RWPE1 (cell line): ENCODE measurements around the gene TCP1.

Source experiments
- CTCF ChIA-PET: fragments of 350-600 bp; sonication (Branson Sonifier 250); formaldehyde crosslinking; extraction: SDS; loops from one replicate; lab custom pipeline; 2021; lab: Yijun Ruan, JAX
- POLR2A ChIA-PET: fragments of 400-600 bp; formaldehyde crosslinking; extraction: SDS; loops from one replicate; lab custom pipeline; 2020; ENCODE audit warnings: antibody characterized with exemption; ENCODE audit not compliant: low non-redundant PET; lab: Yijun Ruan, JAX
- DNase-seq: peaks from one replicate; pipeline ENCODE4 v3.0.0; 2012; ENCODE audit warnings: low spot score
- H3K27ac ChIP-seq: fragments of 450-650 bp; 2 replicates; pipeline ENCODE4 v1.5.1; 2017
- CTCF ChIP-seq: fragments of 450-650 bp; conservative IDR thresholded peaks from 2 replicates; pipeline ENCODE4 v1.5.1; 2017; ENCODE audit warnings: low read depth, mild to moderate bottlenecking

TCP1 gene

GRCh38 chr6:159807150-159807858 lies 17.9 kb upstream of the TCP1 start:
- ChIA-PET POLR2A (interaction anchor here (0.5 kb wide), 1 partner anchor 372 kb away, joined by 6 read pairs; no protein-coding TSS in a partner anchor), CTCF (no interaction called here)
- TF ChIP-seq CTCF, result no peak
- no peak overlapping the region for H3K27ac ChIP-seq
- peak; percentile 46 for DNase-seq

GRCh38 chr6:159806021-159806458 lies 16.6 kb upstream of the TCP1 start:
- CTCF ChIA-PET, result interaction anchor here (0.7 to 0.9 kb wide), 2 partner anchors 47 to 110 kb away, joined by 3 to 4 read pairs; no protein-coding TSS in a partner anchor

GRCh38 chr6:159805440-159806020 lies 16.1 kb upstream of the TCP1 start:
- no peak overlapping the region for H3K27ac ChIP-seq
- no peak for DNase-seq
- CTCF ChIA-PET, result no interaction called here
- TF ChIP-seq CTCF, result no peak
- POLR2A ChIA-PET, result no interaction called here

More at GRCh38 chr6:159806021-159806458, 16.6 kb upstream of the TCP1 start:
- DNase-seq, result no peak
- POLR2A ChIA-PET, result interaction anchor here (0.6 kb wide), 1 partner anchor 61 kb away, joined by 7 read pairs; no protein-coding TSS in a partner anchor
- no peak for TF ChIP-seq CTCF
- no peak overlapping the region for H3K27ac ChIP-seq

GRCh38 chr6:159804504-159804903 lies 15.1 kb upstream of the TCP1 start:
- H3K27ac ChIP-seq, result no peak overlapping the region
- no peak for TF ChIP-seq CTCF
- DNase-seq, result no peak
- ChIA-PET CTCF (no interaction called here), POLR2A (no interaction called here)

GRCh38 chr6:159801935-159802334 lies 12.5 kb upstream of the TCP1 start:
- DNase-seq, result no peak
- POLR2A ChIA-PET, result interaction anchor here (1.0 kb wide), 1 partner anchor 12 kb away, joined by 3 read pairs; no protein-coding TSS in a partner anchor
- no peak for TF ChIP-seq CTCF
- H3K27ac ChIP-seq, result peak overlapping the region; percentile 11; the same call in 1 of the 2 replicates
- CTCF ChIA-PET, result no interaction called here

GRCh38 chr6:159800141-159800865 lies 10.9 kb upstream of the TCP1 start, which contains the start of gene PNLDC1:
Gene PNLDC1, plus strand, starts transcription at chr6:159800276. Its CDS starts 32 bp downstream, at chr6:159800308.
- no peak for TF ChIP-seq CTCF
- peak; percentile 29 for DNase-seq
- ChIA-PET POLR2A (interaction anchor here (0.6 to 1.1 kb wide), 2 partner anchors 10 to 1422 kb away, joined by 4 to 9 read pairs; partner anchors contain the start of gene MRPL18), CTCF (no interaction called here)
- peak within 1 kb of the TSS; percentile 70 for H3K27ac ChIP-seq
